Tibial nerve (tissue), 3 donors: ENCODE measurements around the gene AUH.

Experiments used
- CTCF ChIP-seq, 5 experiments: fragments of 200-600 bp in 3 of 5; fragments of 450-650 bp in 2 of 5; sonication (generic) in 3 of 5; IDR thresholded peaks; one replicate each; pipeline ENCODE4 v1.5.1; 2016 to 2019; ENCODE audit warnings: antibody characterized with exemption in 5 of 5, mild to moderate bottlenecking in 3 of 5, moderate library complexity in 2 of 5
- POLR2A ChIP-seq, 2 donors: fragments of 450-650 bp; IDR thresholded peaks; one replicate each; pipeline ENCODE4 v1.6.1; 2017; ENCODE audit warnings: antibody characterized with exemption in 2 of 2, mild to moderate bottlenecking in 2 of 2, moderate library complexity in 2 of 2

GRCh38 chr9:91271156-91271555 lies 90.6 kb downstream of the AUH start:
- TF ChIP-seq POLR2A (IDR thresholded peaks at IDR 0.05) (no peak), CTCF (IDR thresholded peaks at IDR 0.05) (no peak)
